MG63 (cell line): Measurements from ENCODE around the gene RPL10A. TPM values are rescaled to one million over a fixed set of nuclear protein-coding genes. Genes with fewer than 3 reads are reported as not detected.

Experiments
- DNase-seq: peaks from one replicate; pipeline ENCODE4 v3.0.0-alpha.2; 2020
- H3K27me3 ChIP-seq: fragments of 250-450 bp; sonication (Bioruptor Pico); 2 replicates; pipeline ENCODE4 v1.5.1; 2020; ENCODE audit warnings: mild to moderate bottlenecking, moderate library complexity
- H3K36me3 ChIP-seq: fragments of 250-450 bp; sonication (Bioruptor Pico); 2 replicates; pipeline ENCODE4 v1.5.1; 2020; ENCODE audit warnings: mild to moderate bottlenecking, moderate library complexity
- H3K4me3 ChIP-seq: fragments of 250-450 bp; sonication (Bioruptor Pico); 2 replicates; pipeline ENCODE4 v1.5.1; 2020; ENCODE audit warnings: mild to moderate bottlenecking, moderate library complexity
- H3K9me3 ChIP-seq: fragments of 250-450 bp; sonication (Bioruptor Pico); 2 replicates; pipeline ENCODE4 v1.5.1; 2020; ENCODE audit warnings: mild to moderate bottlenecking, moderate library complexity
- total RNA-seq: library from RNA; depleted of rRNA; stranded (reverse); fragments of >200 nt; shearing (Covaris generic); gene quantifications from 2 replicates; pipeline ENCODE4 v1.2.3, GENCODE V29; 2014; ENCODE audit warnings: low replicate concordance

Gene RPL10A
- total RNA-seq, 1 experiment from 2014 or later: 2,782 TPM

GRCh38 chr6:35469751-35470662, 1.8 kb downstream of the RPL10A start:
- Histone ChIP-seq H3K27me3 (no peaks in the 10 kb centered on the region), H3K36me3 (peaks cover 53% of the 10 kb centered on the region), H3K9me3 (0 out of 2 replicates have a peak, but pooled peaks cover 2% of the 10 kb centered on the region), H3K4me3 (peak overlapping the region; percentile 97)
- no peak for DNase-seq

- no peak for DNase-seq
- 0 out of 2 replicates have a peak, but pooled peaks cover 2% of the 10 kb centered on the region for H3K9me3 ChIP-seq
- H3K4me3 ChIP-seq: peak overlapping the region; percentile 97
- H3K36me3 ChIP-seq: peaks cover 53% of the 10 kb centered on the region
- no peaks in the 10 kb centered on the region for H3K27me3 ChIP-seq
These were observed 2.5 kb downstream of the RPL10A start for GRCh38 chr6:35470663-35471120.

GRCh38 chr6:35471836-35472345, 3.7 kb downstream of the RPL10A start:
- H3K36me3 ChIP-seq: peaks cover 53% of the 10 kb centered on the region
- peak overlapping the region; percentile 97; the same call in 1 of the 2 replicates for H3K4me3 ChIP-seq

GRCh38 chr6:35473075-35473849, 5.1 kb downstream of the RPL10A start:
- peaks cover 46% of the 10 kb centered on the region for H3K36me3 ChIP-seq
- no peak for DNase-seq
- no peak overlapping the region for H3K4me3 ChIP-seq
- H3K27me3 ChIP-seq: no peaks in the 10 kb centered on the region
- 0 out of 2 replicates have a peak, but pooled peaks cover 2% of the 10 kb centered on the region for H3K9me3 ChIP-seq

More at GRCh38 chr6:35471836-35472345, 3.7 kb downstream of the RPL10A start:
- DNase-seq: no peak
- Histone ChIP-seq H3K9me3 (0 out of 2 replicates have a peak, but pooled peaks cover 2% of the 10 kb centered on the region), H3K27me3 (no peaks in the 10 kb centered on the region)

GRCh38 chr6:35473850-35474130, 5.6 kb downstream of the RPL10A start:
- H3K27me3 ChIP-seq: no peaks in the 10 kb centered on the region
- no peak overlapping the region for H3K4me3 ChIP-seq
- peaks cover 41% of the 10 kb centered on the region for H3K36me3 ChIP-seq
- DNase-seq: no peak
- no peaks in the 10 kb centered on the region for H3K9me3 ChIP-seq

GRCh38 chr6:35474131-35474941, 6.1 kb downstream of the RPL10A start:
- H3K36me3 ChIP-seq: peaks cover 35% of the 10 kb centered on the region
- no peaks in the 10 kb centered on the region for H3K9me3 ChIP-seq
- DNase-seq: no peak
- H3K27me3 ChIP-seq: no peaks in the 10 kb centered on the region
- no peak overlapping the region for H3K4me3 ChIP-seq

GRCh38 chr6:35474942-35475570, 6.9 kb downstream of the RPL10A start:
- no peaks in the 10 kb centered on the region for H3K27me3 ChIP-seq
- peaks cover 28% of the 10 kb centered on the region for H3K36me3 ChIP-seq
- H3K4me3 ChIP-seq: no peak overlapping the region
- no peaks in the 10 kb centered on the region for H3K9me3 ChIP-seq
- no peak for DNase-seq

- no peaks in the 10 kb centered on the region for H3K9me3 ChIP-seq
- no peak for DNase-seq
- no peaks in the 10 kb centered on the region for H3K27me3 ChIP-seq
- peaks cover 23% of the 10 kb centered on the region for H3K36me3 ChIP-seq
- H3K4me3 ChIP-seq: no peak overlapping the region
These were observed 7.4 kb downstream of the RPL10A start for GRCh38 chr6:35475573-35475972.

GRCh38 chr6:35476004-35476403, 7.8 kb downstream of the RPL10A start:
- peaks cover 19% of the 10 kb centered on the region for H3K36me3 ChIP-seq

GRCh38 chr6:35477028-35477427, 8.8 kb downstream of the RPL10A start:
- no peak for DNase-seq
- H3K27me3 ChIP-seq: no peaks in the 10 kb centered on the region
- peaks cover 8% of the 10 kb centered on the region for H3K36me3 ChIP-seq
- no peaks in the 10 kb centered on the region for H3K9me3 ChIP-seq
- H3K4me3 ChIP-seq: no peak overlapping the region

More at GRCh38 chr6:35476004-35476403, 7.8 kb downstream of the RPL10A start:
- Histone ChIP-seq H3K9me3 (no peaks in the 10 kb centered on the region), H3K4me3 (no peak overlapping the region), H3K27me3 (no peaks in the 10 kb centered on the region)
- no peak for DNase-seq

GRCh38 chr6:35477551-35478179, 9.5 kb downstream of the RPL10A start:
- Histone ChIP-seq H3K9me3 (no peaks in the 10 kb centered on the region), H3K27me3 (no peaks in the 10 kb centered on the region), H3K4me3 (no peak overlapping the region), H3K36me3 (peaks cover 3% of the 10 kb centered on the region; the same call in 1 of the 2 replicates)
- DNase-seq: no peak

GRCh38 chr6:35478259-35478658, 10.1 kb downstream of the RPL10A start:
- Histone ChIP-seq H3K27me3 (no peaks in the 10 kb centered on the region), H3K4me3 (no peak overlapping the region), H3K9me3 (no peaks in the 10 kb centered on the region), H3K36me3 (peaks cover 3% of the 10 kb centered on the region; the same call in 1 of the 2 replicates)
- no peak for DNase-seq

GRCh38 chr6:35480176-35480575, 12.0 kb downstream of the RPL10A start:
- H3K4me3 ChIP-seq: no peak overlapping the region
- H3K36me3 ChIP-seq: peaks cover 3% of the 10 kb centered on the region; the same call in 1 of the 2 replicates
- no peak for DNase-seq
- H3K9me3 ChIP-seq: no peaks in the 10 kb centered on the region
- H3K27me3 ChIP-seq: no peaks in the 10 kb centered on the region

GRCh38 chr6:35481226-35481625, 13.0 kb downstream of the RPL10A start:
- DNase-seq: no peak
- H3K4me3 ChIP-seq: no peak overlapping the region
- no peaks in the 10 kb centered on the region for H3K27me3 ChIP-seq
- H3K9me3 ChIP-seq: no peaks in the 10 kb centered on the region
- H3K36me3 ChIP-seq: peaks cover 4% of the 10 kb centered on the region

- H3K27me3 ChIP-seq: no peaks in the 10 kb centered on the region
- H3K36me3 ChIP-seq: peaks cover 4% of the 10 kb centered on the region
- no peak for DNase-seq
These were observed 14.9 kb downstream of the RPL10A start for GRCh38 chr6:35483062-35483461.

More at GRCh38 chr6:35483062-35483461, 14.9 kb downstream of the RPL10A start:
- Histone ChIP-seq H3K9me3 (no peaks in the 10 kb centered on the region), H3K4me3 (no peak overlapping the region)
